HEK293 (cell line): ENCODE measurements around the gene SLC16A7.

Source experiments
- CTCF ChIA-PET: fragments of 350-600 bp; formaldehyde crosslinking; extraction: SDS; loops from one replicate; lab custom pipeline; 2021; ENCODE audit warnings: antibody characterized with exemption; lab: Yijun Ruan, JAX
- POLR2A ChIA-PET: fragments of 300-600 bp; formaldehyde crosslinking; extraction: SDS; loops from one replicate; lab custom pipeline; 2020; ENCODE audit warnings: antibody characterized with exemption, inconsistent platforms; lab: Yijun Ruan, JAX
- H3K27ac ChIP-seq: fragments of 200-500 bp; sonication (Bioruptor generic); 2 replicates; pipeline ENCODE4 v1.5.1; 2014; ENCODE audit warnings: low read depth, low read length, control low read depth, inconsistent platforms; ENCODE audit errors: extremely low read depth
- H3K36me3 ChIP-seq, 2 experiments: fragments of 200-500 bp in 1 of 2; sonication (Bioruptor generic) in 1 of 2; 1 replicate in 1 of 2; 2 replicates in 1 of 2; pipeline ENCODE4 v1.5.1; 2014 to 2017; ENCODE audit warnings: inconsistent platforms in 2 of 2, low read length in 2 of 2; ENCODE audit not compliant: control insufficient read depth in 2 of 2, insufficient read depth in 1 of 2
- H3K4me1 ChIP-seq: fragments of 200-500 bp; sonication (Bioruptor generic); 2 replicates; pipeline ENCODE4 v1.5.1; 2014; ENCODE audit warnings: mild to moderate bottlenecking, low read length, inconsistent platforms; ENCODE audit not compliant: control insufficient read depth, insufficient read depth
- H3K4me3 ChIP-seq: 2 replicates; pipeline ENCODE4 v1.5.1; 2011; ENCODE audit warnings: low read depth, mild to moderate bottlenecking, control low read depth, low read length, moderate library complexity
- H3K9me3 ChIP-seq: fragments of 200-500 bp; sonication (Bioruptor generic); 2 replicates; pipeline ENCODE4 v1.5.1; 2014; ENCODE audit warnings: low read depth, low read length, inconsistent platforms; ENCODE audit not compliant: control insufficient read depth, insufficient read depth
- EGR2 ChIP-seq: fragments of 450-650 bp; formaldehyde crosslinking; IDR thresholded peaks from 2 replicates; pipeline ENCODE4 v1.5.1; 2016; ENCODE audit warnings: low read depth, missing biosample characterization, missing genetic modification characterization
- IKZF3 ChIP-seq: fragments of 450-650 bp; IDR thresholded peaks from 2 replicates; pipeline ENCODE4 v1.5.0; 2018; ENCODE audit warnings: missing biosample characterization, mild to moderate bottlenecking, missing genetic modification characterization, moderate library complexity
- KLF16 ChIP-seq: fragments of 450-650 bp; formaldehyde crosslinking; IDR thresholded peaks from 2 replicates; pipeline ENCODE4 v1.5.1; 2017; ENCODE audit warnings: missing biosample characterization, missing genetic modification characterization
- MZF1 ChIP-seq: fragments of 450-650 bp; formaldehyde crosslinking; IDR thresholded peaks from 2 replicates; pipeline ENCODE4 v1.5.1; 2017; ENCODE audit warnings: missing biosample characterization, missing genetic modification characterization, borderline replicate concordance
- PBX3 ChIP-seq: sonication (generic); formaldehyde crosslinking; IDR thresholded peaks from 2 replicates; pipeline ENCODE4 v1.8.1; 2022; ENCODE audit warnings: mild to moderate bottlenecking, moderate library complexity, missing genetic modification reagents
- PRDM4 ChIP-seq: fragments of 450-650 bp; formaldehyde crosslinking; IDR thresholded peaks from 2 replicates; pipeline ENCODE4 v1.5.1; 2017; ENCODE audit warnings: missing biosample characterization, missing genetic modification characterization
- REST ChIP-seq: fragments of 450-650 bp; formaldehyde crosslinking; IDR thresholded peaks from 2 replicates; pipeline ENCODE4 v1.5.1; 2016; ENCODE audit warnings: missing biosample characterization, missing genetic modification characterization
- SETDB1 ChIP-seq: IDR thresholded peaks from one replicate; pipeline ENCODE4 v1.6.1; 2017; ENCODE audit warnings: mild to moderate bottlenecking, low read length, moderate library complexity, mixed read lengths; ENCODE audit not compliant: insufficient read length
- SP2 ChIP-seq: fragments of 450-650 bp; formaldehyde crosslinking; IDR thresholded peaks from 2 replicates; pipeline ENCODE4 v1.5.1; 2016; ENCODE audit warnings: missing biosample characterization, missing genetic modification characterization
- ZFP41 ChIP-seq: fragments of 450-650 bp; formaldehyde crosslinking; IDR thresholded peaks from 2 replicates; pipeline ENCODE4 v1.5.1; 2016; ENCODE audit warnings: missing biosample characterization, missing genetic modification characterization, borderline replicate concordance
- ZNF155 ChIP-seq: fragments of 450-650 bp; formaldehyde crosslinking; IDR thresholded peaks from 2 replicates; pipeline ENCODE4 v1.5.1; 2016; ENCODE audit warnings: missing biosample characterization, missing genetic modification characterization
- ZNF174 ChIP-seq: fragments of 450-650 bp; formaldehyde crosslinking; IDR thresholded peaks from 2 replicates; pipeline ENCODE4 v1.5.0; 2017; ENCODE audit warnings: missing biosample characterization, mild to moderate bottlenecking, missing genetic modification characterization
- ZNF24 ChIP-seq: fragments of 450-650 bp; formaldehyde crosslinking; IDR thresholded peaks from 2 replicates; pipeline ENCODE4 v1.5.1; 2016; ENCODE audit warnings: missing biosample characterization, missing genetic modification characterization
- ZNF350 ChIP-seq: fragments of 450-650 bp; formaldehyde crosslinking; IDR thresholded peaks from 2 replicates; pipeline ENCODE4 v1.5.0; 2017; ENCODE audit warnings: missing biosample characterization, mild to moderate bottlenecking, missing genetic modification characterization
- ZNF404 ChIP-seq: fragments of 450-650 bp; formaldehyde crosslinking; IDR thresholded peaks from 2 replicates; pipeline ENCODE4 v1.5.1; 2017; ENCODE audit warnings: missing biosample characterization, missing genetic modification characterization
- ZNF426 ChIP-seq: fragments of 450-650 bp; formaldehyde crosslinking; IDR thresholded peaks from 2 replicates; pipeline ENCODE4 v1.5.1; 2017; ENCODE audit warnings: missing biosample characterization, missing genetic modification characterization, mild to moderate bottlenecking, inconsistent platforms, moderate library complexity
- ZNF514 ChIP-seq: fragments of 450-650 bp; formaldehyde crosslinking; IDR thresholded peaks from 2 replicates; pipeline ENCODE4 v1.5.1; 2016; ENCODE audit warnings: missing biosample characterization, missing genetic modification characterization
- ZNF623 ChIP-seq: fragments of 450-650 bp; formaldehyde crosslinking; IDR thresholded peaks from 2 replicates; pipeline ENCODE4 v1.5.1; 2016; ENCODE audit warnings: missing biosample characterization, missing genetic modification characterization
- ZNF664 ChIP-seq: fragments of 450-650 bp; formaldehyde crosslinking; IDR thresholded peaks from 2 replicates; pipeline ENCODE4 v1.5.1; 2016; ENCODE audit warnings: missing biosample characterization, missing genetic modification characterization
- ZNF830 ChIP-seq: fragments of 450-650 bp; IDR thresholded peaks from 2 replicates; pipeline ENCODE4 v1.5.0; 2018; ENCODE audit warnings: missing biosample characterization, missing genetic modification characterization, low read depth, mild to moderate bottlenecking, moderate library complexity
- TF ChIP-seq, protein P1 (sequence below): fragments of 450-650 bp; formaldehyde crosslinking; IDR thresholded peaks from 2 replicates; pipeline ENCODE4 v1.5.1; 2016; ENCODE audit warnings: missing biosample characterization, missing genetic modification characterization, borderline replicate concordance
- TF ChIP-seq, protein P2 (sequence below): fragments of 450-650 bp; formaldehyde crosslinking; IDR thresholded peaks from 2 replicates; pipeline ENCODE4 v1.5.1; 2016; ENCODE audit warnings: missing biosample characterization, missing genetic modification characterization
- TF ChIP-seq, protein P3 (sequence below): fragments of 450-650 bp; formaldehyde crosslinking; IDR thresholded peaks from 2 replicates; pipeline ENCODE4 v1.5.1; 2017; ENCODE audit warnings: missing biosample characterization, missing genetic modification characterization

SLC16A7 gene

GRCh38 chr12:59833408-59833807 is 237.6 kb downstream of the SLC16A7 start (continued):
- TF ChIP-seq, protein P1, sequence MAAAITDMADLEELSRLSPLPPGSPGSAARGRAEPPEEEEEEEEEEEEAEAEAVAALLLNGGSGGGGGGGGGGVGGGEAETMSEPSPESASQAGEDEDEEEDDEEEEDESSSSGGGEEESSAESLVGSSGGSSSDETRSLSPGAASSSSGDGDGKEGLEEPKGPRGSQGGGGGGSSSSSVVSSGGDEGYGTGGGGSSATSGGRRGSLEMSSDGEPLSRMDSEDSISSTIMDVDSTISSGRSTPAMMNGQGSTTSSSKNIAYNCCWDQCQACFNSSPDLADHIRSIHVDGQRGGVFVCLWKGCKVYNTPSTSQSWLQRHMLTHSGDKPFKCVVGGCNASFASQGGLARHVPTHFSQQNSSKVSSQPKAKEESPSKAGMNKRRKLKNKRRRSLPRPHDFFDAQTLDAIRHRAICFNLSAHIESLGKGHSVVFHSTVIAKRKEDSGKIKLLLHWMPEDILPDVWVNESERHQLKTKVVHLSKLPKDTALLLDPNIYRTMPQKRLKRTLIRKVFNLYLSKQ (tag by site-specific recombination): no peak
- no peak for TF ChIP-seq EGR2 (tag by site-specific recombination)
- no peak for TF ChIP-seq ZNF155 (tag by site-specific recombination)
- no peak for TF ChIP-seq IKZF3 (tag by site-specific recombination)
- TF ChIP-seq ZNF24 (tag by site-specific recombination): no peak
- no peak for TF ChIP-seq REST (tag by site-specific recombination)
- no peak for TF ChIP-seq ZNF664 (tag by site-specific recombination)
- TF ChIP-seq MZF1 (tag by site-specific recombination): no peak
- TF ChIP-seq ZFP41 (tag by site-specific recombination): no peak
- TF ChIP-seq ZNF174 (tag by site-specific recombination): no peak
- no peak for TF ChIP-seq KLF16 (tag by site-specific recombination)
- TF ChIP-seq, protein P2, sequence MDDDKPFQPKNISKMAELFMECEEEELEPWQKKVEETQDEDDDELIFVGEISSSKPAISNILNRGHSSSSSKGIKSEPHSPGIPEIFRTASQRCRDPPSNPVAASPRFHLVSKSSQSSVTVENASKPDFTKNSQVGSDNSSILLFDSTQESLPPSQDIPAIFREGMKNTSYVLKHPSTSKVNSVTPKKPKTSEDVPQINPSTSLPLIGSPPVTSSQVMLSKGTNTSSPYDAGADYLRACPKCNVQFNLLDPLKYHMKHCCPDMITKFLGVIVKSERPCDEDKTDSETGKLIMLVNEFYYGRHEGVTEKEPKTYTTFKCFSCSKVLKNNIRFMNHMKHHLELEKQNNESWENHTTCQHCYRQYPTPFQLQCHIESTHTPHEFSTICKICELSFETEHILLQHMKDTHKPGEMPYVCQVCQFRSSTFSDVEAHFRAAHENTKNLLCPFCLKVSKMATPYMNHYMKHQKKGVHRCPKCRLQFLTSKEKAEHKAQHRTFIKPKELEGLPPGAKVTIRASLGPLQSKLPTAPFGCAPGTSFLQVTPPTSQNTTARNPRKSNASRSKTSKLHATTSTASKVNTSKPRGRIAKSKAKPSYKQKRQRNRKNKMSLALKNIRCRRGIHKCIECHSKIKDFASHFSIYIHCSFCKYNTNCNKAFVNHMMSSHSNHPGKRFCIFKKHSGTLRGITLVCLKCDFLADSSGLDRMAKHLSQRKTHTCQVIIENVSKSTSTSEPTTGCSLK (tag by site-specific recombination): no peak
- no peak for TF ChIP-seq SP2
- no peak for TF ChIP-seq ZNF514
- TF ChIP-seq PBX3 (CRISPR knock-in tag): no peak

DNA sequence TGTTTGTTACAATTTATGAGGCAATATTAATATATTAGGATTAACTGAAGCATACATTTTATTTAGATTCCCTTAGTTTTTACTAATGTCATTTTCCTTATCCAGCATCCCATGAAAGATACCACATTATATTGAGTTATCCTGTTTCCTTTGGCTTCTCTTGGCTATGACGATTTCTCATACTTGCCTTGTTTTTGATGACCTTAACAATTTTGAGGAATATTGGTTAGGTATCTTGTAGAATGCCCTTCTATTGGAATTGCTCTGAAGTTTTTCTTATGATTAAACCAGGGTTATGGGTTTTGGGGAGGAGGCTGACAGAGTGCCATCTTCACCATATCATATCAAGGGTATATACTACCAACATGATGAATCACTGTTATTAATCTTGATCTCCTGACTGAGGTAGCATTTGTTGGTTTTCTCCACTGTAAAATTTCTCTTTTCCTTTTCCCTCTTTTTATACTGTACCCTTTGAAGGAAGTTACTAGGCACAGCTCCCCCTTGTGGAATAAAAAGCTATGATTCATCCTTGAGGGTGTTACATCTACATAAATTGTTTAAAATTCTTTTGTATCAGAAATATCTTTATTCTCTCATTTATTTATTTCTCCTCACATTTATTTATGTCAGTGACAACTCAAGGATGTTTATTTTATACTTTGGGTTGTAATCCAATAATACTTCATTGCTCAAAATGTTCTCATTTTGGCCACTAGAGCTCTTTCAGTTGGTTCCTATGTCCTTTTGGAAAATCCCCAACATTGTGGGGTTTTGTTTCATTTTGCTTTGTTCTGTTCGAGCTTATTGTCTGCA is 239.0 kb downstream of the SLC16A7 start:
- POLR2A ChIA-PET: no interaction called here
- Histone ChIP-seq H3K27ac (no peak overlapping the region), H3K36me3 (no peaks in the 10 kb centered on the region), H3K4me1 (no peaks in the 10 kb centered on the region), H3K4me3 (no peak overlapping the region), H3K9me3 (no peaks in the 10 kb centered on the region)
- CTCF ChIA-PET: interaction anchor here (0.8 to 1.5 kb wide), 14 partner anchors 9 to 489 kb away, joined by 3 to 11 read pairs (median 4); no protein-coding TSS in a partner anchor
- TF ChIP-seq PRDM4: no peak
- TF ChIP-seq SETDB1: no peak
- TF ChIP-seq ZNF830 (tag by site-specific recombination): no peak
- TF ChIP-seq, protein P3, sequence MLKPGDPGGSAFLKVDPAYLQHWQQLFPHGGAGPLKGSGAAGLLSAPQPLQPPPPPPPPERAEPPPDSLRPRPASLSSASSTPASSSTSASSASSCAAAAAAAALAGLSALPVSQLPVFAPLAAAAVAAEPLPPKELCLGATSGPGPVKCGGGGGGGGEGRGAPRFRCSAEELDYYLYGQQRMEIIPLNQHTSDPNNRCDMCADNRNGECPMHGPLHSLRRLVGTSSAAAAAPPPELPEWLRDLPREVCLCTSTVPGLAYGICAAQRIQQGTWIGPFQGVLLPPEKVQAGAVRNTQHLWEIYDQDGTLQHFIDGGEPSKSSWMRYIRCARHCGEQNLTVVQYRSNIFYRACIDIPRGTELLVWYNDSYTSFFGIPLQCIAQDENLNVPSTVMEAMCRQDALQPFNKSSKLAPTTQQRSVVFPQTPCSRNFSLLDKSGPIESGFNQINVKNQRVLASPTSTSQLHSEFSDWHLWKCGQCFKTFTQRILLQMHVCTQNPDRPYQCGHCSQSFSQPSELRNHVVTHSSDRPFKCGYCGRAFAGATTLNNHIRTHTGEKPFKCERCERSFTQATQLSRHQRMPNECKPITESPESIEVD: no peak
- TF ChIP-seq ZNF426 (tag by site-specific recombination): no peak
- TF ChIP-seq ZNF350 (tag by site-specific recombination): no peak
- no peak for TF ChIP-seq ZNF404 (tag by site-specific recombination)
- no peak for TF ChIP-seq ZNF623 (tag by site-specific recombination)
